CD4-positive, alpha-beta memory T cell (primary cell): ENCODE data around the gene MAML2. TPM values are rescaled to one million over a fixed set of nuclear protein-coding genes. Genes with fewer than 3 reads are reported as not detected.
"Not testable (repeated sequence)": the region's sequence is repeated elsewhere in the genome, so short reads cannot be mapped to it uniquely, and the experiment has no call there.

Experiments used
- CTCF ChIA-PET: fragments of 350-600 bp; sonication (Branson Sonifier 250); formaldehyde crosslinking; loops from one replicate; lab custom pipeline; 2021; ENCODE audit warnings: inconsistent platforms; ENCODE audit not compliant: partially characterized antibody; lab: Charles Lee
- POLR2A ChIA-PET: fragments of 350-600 bp; sonication (Branson Sonifier 250); formaldehyde crosslinking; loops from one replicate; lab custom pipeline; 2021; ENCODE audit not compliant: partially characterized antibody; lab: Charles Lee
- DNase-seq, 5 donors: peaks; one replicate each; pipeline versions ENCODE4 v3.0.0 to v3.0.0-alpha.2; 2020 to 2022; ENCODE audit warnings: mixed read lengths in 1 of 5
- H3K27ac ChIP-seq: one replicate; pipeline ENCODE4 v1.7.0; 2013; ENCODE audit warnings: low read depth, low read length
- H3K27me3 ChIP-seq: 2 replicates; pipeline ENCODE4 v1.7.0; 2013; ENCODE audit warnings: mild to moderate bottlenecking, low read length, moderate library complexity; ENCODE audit not compliant: insufficient read depth
- H3K36me3 ChIP-seq: 2 replicates; pipeline ENCODE4 v1.7.0; 2013; ENCODE audit warnings: mild to moderate bottlenecking, low read length, moderate library complexity; ENCODE audit not compliant: insufficient read depth
- H3K4me1 ChIP-seq: 2 replicates; pipeline ENCODE4 v1.7.0; 2013; ENCODE audit warnings: mild to moderate bottlenecking, low read length, moderate library complexity; ENCODE audit not compliant: insufficient read depth
- H3K4me3 ChIP-seq, 2 donors: one replicate each; pipeline ENCODE4 v1.7.0; 2013; ENCODE audit warnings: low read length in 2 of 2, mild to moderate bottlenecking in 1 of 2
- H3K9me3 ChIP-seq, 2 donors: one replicate each; pipeline ENCODE4 v1.7.0; 2013; ENCODE audit warnings: low read length in 2 of 2, control low read depth in 1 of 2; ENCODE audit not compliant: control insufficient read depth in 1 of 2
- H3K27ac Mint-ChIP-seq, 7 donors: one replicate each; pipeline ENCODE4 v1.8.0; 2020 to 2021; ENCODE audit warnings: mixed read lengths in 7 of 7, mild to moderate bottlenecking in 6 of 7, inconsistent platforms in 3 of 7, moderate library complexity in 3 of 7
- H3K27me3 Mint-ChIP-seq, 2 donors: one replicate each; pipeline ENCODE4 v1.8.0; 2020 to 2021; ENCODE audit warnings: mixed read lengths in 2 of 2
- H3K36me3 Mint-ChIP-seq, 2 donors: one replicate each; pipeline ENCODE4 v1.8.0; 2020 to 2021; ENCODE audit warnings: mixed read lengths in 2 of 2, inconsistent platforms in 1 of 2, mild to moderate bottlenecking in 1 of 2
- H3K4me1 Mint-ChIP-seq, 4 donors: one replicate each; pipeline ENCODE4 v1.8.0; 2020 to 2021; ENCODE audit warnings: mixed read lengths in 4 of 4, mild to moderate bottlenecking in 1 of 4
- H3K4me3 Mint-ChIP-seq, 8 donors: one replicate each; pipeline ENCODE4 v1.8.0; 2020 to 2021; ENCODE audit warnings: mixed read lengths in 8 of 8, mild to moderate bottlenecking in 7 of 8, moderate library complexity in 6 of 8, inconsistent platforms in 3 of 8
- H3K9me3 Mint-ChIP-seq, 8 donors: one replicate each; pipeline ENCODE4 v1.8.0; 2020 to 2021; ENCODE audit warnings: mixed read lengths in 8 of 8, mild to moderate bottlenecking in 5 of 8, inconsistent platforms in 3 of 8, moderate library complexity in 1 of 8
- intact Hi-C: fragments of 100-400 bp; cut with micrococcal nuclease; formaldehyde crosslinking; loops from one replicate; pipeline ENCODE4 v1.15.1; 2023
- polyA plus RNA-seq, 2 donors: library from polyadenylated mRNA; unstranded; fragments of 300-500 nt; fragmentation: Illumina TruSeq; gene quantifications; one replicate each; pipeline ENCODE4 v1.2.3, GENCODE V29; 2021
- total RNA-seq, 2 experiments: library from RNA; stranded (reverse); gene quantifications; one replicate each; pipeline ENCODE4 v1.2.3, GENCODE V29; 2021

MAML2 gene
- total and polyA plus RNA-seq, 4 experiments from 2014 or later: 1.6 to 38.3 (median 25.5) TPM

- POLR2A ChIA-PET: interaction anchor here (0.6 to 2.5 kb wide), 5 partner anchors 9 to 21 kb away, joined by 3 to 13 read pairs (median 4); no protein-coding TSS in a partner anchor
- Histone ChIP-seq H3K4me3 (no peak overlapping the region), H3K27ac (no peak overlapping the region), H3K9me3 (no peaks in the 10 kb centered on the region), H3K27me3 (no peaks in the 10 kb centered on the region), H3K36me3 (peaks cover 4% of the 10 kb centered on the region), H3K4me1 (peaks cover 48% of the 10 kb centered on the region)
- CTCF ChIA-PET: interaction anchor here (0.9 to 2.9 kb wide), 3 partner anchors 11 to 208 kb away, joined by 3 to 13 read pairs (median 4); partner anchors contain the start of gene MAML2
- no peak for DNase-seq
- Mint-ChIP-seq H3K4me1 (peaks cover 41 to 64% (median 47%) of the 10 kb centered on the region in 4 donors), H3K27me3 (no peaks in the 10 kb centered on the region), H3K9me3 (no peaks in the 10 kb centered on the region), H3K36me3 (peaks cover 24 to 25% of the 10 kb centered on the region in 2 donors), H3K27ac (peak overlapping the region in 5 of 7 donors; percentile 13 to 63 (median 19)), H3K4me3 (no peak overlapping the region)
- intact Hi-C loops: no loop called here
These were observed 67.0 kb downstream of the MAML2 start for GRCh38 chr11:96275801-96276594.

- DNase-seq: no peak
- H3K27ac Mint-ChIP-seq: peak overlapping the region; percentile 86 to 97 (median 93)
- H3K27ac ChIP-seq: peak overlapping the region; percentile 59
- H3K4me1 ChIP-seq: peaks cover 25% of the 10 kb centered on the region
- H3K4me3 Mint-ChIP-seq: peak overlapping the region in 3 of 8 donors; percentile 8 to 31 (median 9)
- H3K27me3 ChIP-seq: no peaks in the 10 kb centered on the region
- peaks cover 31 to 56% (median 41%) of the 10 kb centered on the region in 4 donors for H3K4me1 Mint-ChIP-seq
- peaks cover 4% of the 10 kb centered on the region for H3K36me3 ChIP-seq
- CTCF ChIA-PET: interaction anchor here (1.3 to 1.5 kb wide), 2 partner anchors 30 to 70 kb away, joined by 3 to 4 read pairs; partner anchors contain the start of gene MAML2
- intact Hi-C loops: loop anchor here (2.0 kb wide), 1 partner anchor 15 kb away; no protein-coding TSS in a partner anchor
- POLR2A ChIA-PET: no interaction called here
- H3K27me3 Mint-ChIP-seq: no peaks in the 10 kb centered on the region
- peaks cover 0 to 10% (median under 1%) of the 10 kb centered on the region in 8 donors for H3K9me3 Mint-ChIP-seq
- H3K4me3 ChIP-seq: no peak overlapping the region
- H3K36me3 Mint-ChIP-seq: peaks cover 30 to 44% of the 10 kb centered on the region in 2 donors
- H3K9me3 ChIP-seq: no peaks in the 10 kb centered on the region
These were observed 69.5 kb downstream of the MAML2 start for GRCh38 chr11:96273507-96273906.

- Mint-ChIP-seq H3K4me1 (peaks cover 34 to 56% (median 44%) of the 10 kb centered on the region in 4 donors), H3K36me3 (peaks cover 34 to 44% of the 10 kb centered on the region in 2 donors), H3K27me3 (no peaks in the 10 kb centered on the region), H3K4me3 (peak overlapping the region in 4 of 8 donors; percentile 18 to 31 (median 24)), H3K27ac (peak overlapping the region; percentile 86 to 97 (median 93)), H3K9me3 (peaks cover 0 to 10% (median under 1%) of the 10 kb centered on the region in 8 donors)
- H3K4me3 ChIP-seq: no peak overlapping the region
- CTCF ChIA-PET: interaction anchor here (0.9 kb wide), 1 partner anchor 69 kb away, joined by 3 read pairs; no protein-coding TSS in a partner anchor
- intact Hi-C loops: loop anchor here (2.0 kb wide), 1 partner anchor 14 kb away; no protein-coding TSS in a partner anchor
- no peaks in the 10 kb centered on the region for H3K9me3 ChIP-seq
- no peaks in the 10 kb centered on the region for H3K27me3 ChIP-seq
- peak overlapping the region; percentile 59 for H3K27ac ChIP-seq
- POLR2A ChIA-PET: no interaction called here
- peak; percentile 42 to 75 (median 69) for DNase-seq
- H3K36me3 ChIP-seq: no peaks in the 10 kb centered on the region
- peaks cover 27% of the 10 kb centered on the region for H3K4me1 ChIP-seq
These were observed 70.3 kb downstream of the MAML2 start for GRCh38 chr11:96272529-96273222.

DNA sequence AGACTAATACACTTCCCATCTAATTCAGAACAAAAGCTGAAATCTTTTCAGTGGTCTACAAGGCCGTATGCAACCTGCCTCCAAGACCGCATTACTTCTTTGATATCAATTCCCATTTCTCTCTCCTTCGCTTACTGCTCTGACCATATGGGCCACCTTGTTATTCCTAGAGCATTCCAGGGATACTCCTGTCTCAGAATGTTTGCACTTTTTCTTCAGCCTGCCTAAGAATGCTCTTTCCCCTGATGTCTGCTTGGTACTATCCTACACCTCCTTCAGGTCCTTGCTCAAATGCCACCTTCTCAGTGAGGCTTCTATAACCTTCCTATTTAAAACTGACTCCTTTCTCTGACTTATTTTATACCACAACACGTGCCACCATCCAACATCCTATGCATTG lies 71.2 kb downstream of the MAML2 start:
- peak overlapping the region; percentile 86 to 97 (median 93) for H3K27ac Mint-ChIP-seq
- CTCF ChIA-PET: interaction anchor here (0.6 kb wide), 1 partner anchor 16 kb away, joined by 3 read pairs; no protein-coding TSS in a partner anchor
- no peaks in the 10 kb centered on the region for H3K9me3 ChIP-seq

GRCh38 chr11:96271352-96271751 lies 71.6 kb downstream of the MAML2 start:
- intact Hi-C loops, H3K27me3 ChIP-seq, H3K27ac ChIP-seq, H3K9me3 ChIP-seq, DNase-seq, H3K4me3 ChIP-seq, H3K27me3 Mint-ChIP-seq, H3K36me3 ChIP-seq, POLR2A ChIA-PET: not testable (repeated sequence)
- H3K27ac Mint-ChIP-seq: peak overlapping the region; percentile 71 to 97 (median 93)
- H3K4me1 Mint-ChIP-seq: peaks cover 44 to 69% (median 54%) of the 10 kb centered on the region in 4 donors
- CTCF ChIA-PET: interaction anchor here (0.6 kb wide), 1 partner anchor 16 kb away, joined by 3 read pairs; no protein-coding TSS in a partner anchor
- H3K4me3 Mint-ChIP-seq: peak overlapping the region in 1 of 8 donors; percentile 12
- H3K9me3 Mint-ChIP-seq: peaks cover 0 to 10% (median under 1%) of the 10 kb centered on the region in 8 donors
- peaks cover 40% of the 10 kb centered on the region for H3K4me1 ChIP-seq
- H3K36me3 Mint-ChIP-seq: peaks cover 31 to 40% of the 10 kb centered on the region in 2 donors

More for the DNA sequence above, 71.2 kb downstream of the MAML2 start:
- intact Hi-C loops: loop anchor here (2.0 kb wide), 1 partner anchor 13 kb away; no protein-coding TSS in a partner anchor
- no peak for DNase-seq
- peak overlapping the region; percentile 59 for H3K27ac ChIP-seq
- peaks cover 34 to 42% of the 10 kb centered on the region in 2 donors for H3K36me3 Mint-ChIP-seq
- H3K4me1 ChIP-seq: peaks cover 36% of the 10 kb centered on the region
- POLR2A ChIA-PET: no interaction called here
- H3K4me1 Mint-ChIP-seq: peaks cover 41 to 65% (median 51%) of the 10 kb centered on the region in 4 donors
- peaks cover 0 to 10% (median under 1%) of the 10 kb centered on the region in 8 donors for H3K9me3 Mint-ChIP-seq
- no peaks in the 10 kb centered on the region for H3K27me3 ChIP-seq
- H3K36me3 ChIP-seq: no peaks in the 10 kb centered on the region
- H3K27me3 Mint-ChIP-seq: no peaks in the 10 kb centered on the region
- no peak overlapping the region for H3K4me3 ChIP-seq
- H3K4me3 Mint-ChIP-seq: no peak overlapping the region

- ChIA-PET CTCF (interaction anchor here (0.5 to 2.0 kb wide), 3 partner anchors 10 to 200 kb away, joined by 3 to 11 read pairs (median 3); partner anchors contain the start of gene MAML2), POLR2A (interaction anchor here (1.5 to 2.1 kb wide), 2 partner anchors 10 to 75 kb away, joined by 6 to 14 read pairs; partner anchors contain the start of gene MAML2)
- H3K9me3 ChIP-seq, intact Hi-C loops, H3K27me3 ChIP-seq, H3K27me3 Mint-ChIP-seq, H3K4me3 ChIP-seq, H3K36me3 ChIP-seq, DNase-seq: not testable (repeated sequence)
- Mint-ChIP-seq H3K4me3 (peak overlapping the region in 4 of 8 donors; percentile 2 to 86 (median 40)), H3K36me3 (peaks cover 28 to 55% of the 10 kb centered on the region in 2 donors), H3K9me3 (peaks cover 0 to 10% (median under 1%) of the 10 kb centered on the region in 8 donors), H3K4me1 (peaks cover 60 to 88% (median 75%) of the 10 kb centered on the region in 4 donors), H3K27ac (peak overlapping the region; percentile 88 to 96 (median 93))
- H3K27ac ChIP-seq: peak overlapping the region; percentile 68
- peaks cover 57% of the 10 kb centered on the region for H3K4me1 ChIP-seq
These were observed 74.5 kb downstream of the MAML2 start for GRCh38 chr11:96268527-96268926.
